CD4-positive, alpha-beta T cell treated with Interferon gamma for 1 hour (primary cell): ENCODE measurements around the gene LZTS2.
A peak's percentile ranks its signal among the peaks of the same experiment; 100 is the strongest.
"Not testable (repeated sequence)": the region's sequence is repeated elsewhere in the genome, so short reads cannot be mapped to it uniquely, and the experiment has no call there.

Source experiments
- DNase-seq: peaks from one replicate; pipeline ENCODE4 v3.0.0-alpha.2; 2020

Gene LZTS2, protein sequence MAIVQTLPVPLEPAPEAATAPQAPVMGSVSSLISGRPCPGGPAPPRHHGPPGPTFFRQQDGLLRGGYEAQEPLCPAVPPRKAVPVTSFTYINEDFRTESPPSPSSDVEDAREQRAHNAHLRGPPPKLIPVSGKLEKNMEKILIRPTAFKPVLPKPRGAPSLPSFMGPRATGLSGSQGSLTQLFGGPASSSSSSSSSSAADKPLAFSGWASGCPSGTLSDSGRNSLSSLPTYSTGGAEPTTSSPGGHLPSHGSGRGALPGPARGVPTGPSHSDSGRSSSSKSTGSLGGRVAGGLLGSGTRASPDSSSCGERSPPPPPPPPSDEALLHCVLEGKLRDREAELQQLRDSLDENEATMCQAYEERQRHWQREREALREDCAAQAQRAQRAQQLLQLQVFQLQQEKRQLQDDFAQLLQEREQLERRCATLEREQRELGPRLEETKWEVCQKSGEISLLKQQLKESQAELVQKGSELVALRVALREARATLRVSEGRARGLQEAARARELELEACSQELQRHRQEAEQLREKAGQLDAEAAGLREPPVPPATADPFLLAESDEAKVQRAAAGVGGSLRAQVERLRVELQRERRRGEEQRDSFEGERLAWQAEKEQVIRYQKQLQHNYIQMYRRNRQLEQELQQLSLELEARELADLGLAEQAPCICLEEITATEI

DNA sequence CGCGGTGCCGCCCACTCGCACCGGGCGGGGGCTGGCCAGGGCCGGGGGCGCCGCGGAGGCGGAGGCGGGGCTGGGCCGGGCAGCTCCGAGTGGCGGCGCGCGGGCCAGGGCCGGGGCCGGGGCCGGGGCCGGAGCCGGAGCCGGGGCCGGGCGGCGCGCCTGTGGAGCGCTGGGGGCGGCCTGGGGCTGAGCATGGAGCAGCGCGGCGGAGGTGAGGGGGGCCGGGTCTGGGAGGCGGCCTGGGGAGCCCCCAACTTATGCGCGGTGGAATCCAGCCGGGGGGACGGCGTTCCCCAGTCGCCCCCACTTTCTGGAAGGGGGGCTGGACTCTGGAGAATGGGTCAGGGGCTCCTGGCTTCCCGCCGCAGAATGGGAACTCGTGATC, at the start of gene LZTS2:
LZTS2 (plus strand) TSS at position 67 of the 385 bp plus-strand sequence. CDS start 2,731 bp downstream, outside the sequence.
- DNase-seq: no peak

DNA sequence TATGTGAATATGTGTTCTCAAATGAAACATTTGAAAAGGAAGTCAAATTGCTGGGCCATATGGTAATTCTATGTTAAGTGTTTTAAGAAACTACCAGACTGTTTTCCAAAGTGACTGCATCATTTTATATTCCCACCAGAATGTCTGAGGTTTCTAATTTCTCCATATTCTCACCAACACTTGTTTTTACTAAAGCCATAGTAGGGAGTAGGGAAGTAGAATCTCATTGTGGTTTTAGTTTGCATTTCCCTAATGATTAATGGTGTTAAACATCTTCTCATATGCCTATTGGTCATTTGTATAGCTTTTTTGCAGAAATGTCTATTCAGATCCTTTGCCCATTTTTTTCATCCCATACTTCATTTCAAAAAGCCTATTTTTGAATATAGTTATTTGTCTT, 39.4 kb upstream of the LZTS2 start:
- DNase-seq: no peak

DNA sequence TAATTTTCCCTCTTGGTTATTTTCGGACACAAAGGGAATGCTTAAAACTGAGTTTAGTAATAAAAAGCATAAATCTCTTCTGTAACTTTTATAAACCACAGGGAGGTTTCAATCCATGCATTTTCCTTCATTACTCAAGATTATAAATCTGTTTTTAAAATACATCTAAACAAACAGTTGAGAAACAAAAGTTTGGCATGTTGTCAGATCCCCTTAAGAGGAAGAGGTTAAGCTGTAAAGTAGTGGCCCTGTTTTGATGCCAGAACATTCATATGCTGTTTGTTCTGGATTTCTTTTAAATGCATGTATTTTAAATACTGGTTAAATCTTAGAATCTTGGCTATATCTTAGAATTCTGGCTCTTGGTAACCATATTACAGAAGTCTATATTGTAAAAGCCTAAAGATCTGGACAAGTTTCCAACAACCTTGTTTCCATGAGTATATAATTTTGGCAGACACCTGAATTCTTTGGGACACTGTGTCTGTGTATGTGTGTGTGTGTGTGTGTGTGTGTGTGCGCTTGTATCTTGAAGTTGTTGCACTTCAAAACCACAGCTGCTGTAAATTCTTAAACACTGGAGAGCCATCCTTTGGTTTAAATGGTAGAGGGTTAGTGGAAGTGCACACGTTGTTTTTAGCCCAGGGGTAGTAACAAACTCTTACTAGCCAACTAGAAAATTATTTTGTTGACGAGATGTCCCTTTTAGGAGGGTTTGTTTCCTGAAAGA, 37.1 kb upstream of the LZTS2 start:
- DNase-seq: no peak

DNA sequence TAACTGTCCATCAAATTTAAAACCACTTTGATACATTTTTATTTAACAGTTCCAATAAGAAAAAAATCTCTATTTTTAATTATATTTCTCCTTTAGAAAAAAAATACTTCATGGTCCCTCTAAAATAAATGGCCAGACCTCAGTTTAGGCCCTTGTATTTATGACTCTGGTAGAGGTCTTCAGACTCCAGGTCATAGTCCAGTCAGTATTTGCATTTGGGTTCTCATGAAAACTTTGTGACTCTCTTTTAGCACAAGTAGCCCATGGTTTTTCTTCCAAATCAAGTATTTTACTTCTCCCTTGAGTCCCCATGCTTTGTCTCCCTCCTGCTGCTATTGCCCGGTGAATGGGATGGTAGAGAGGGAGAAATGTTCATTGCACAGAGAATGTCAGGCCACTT, 35.8 kb upstream of the LZTS2 start:
- no peak for DNase-seq

DNA sequence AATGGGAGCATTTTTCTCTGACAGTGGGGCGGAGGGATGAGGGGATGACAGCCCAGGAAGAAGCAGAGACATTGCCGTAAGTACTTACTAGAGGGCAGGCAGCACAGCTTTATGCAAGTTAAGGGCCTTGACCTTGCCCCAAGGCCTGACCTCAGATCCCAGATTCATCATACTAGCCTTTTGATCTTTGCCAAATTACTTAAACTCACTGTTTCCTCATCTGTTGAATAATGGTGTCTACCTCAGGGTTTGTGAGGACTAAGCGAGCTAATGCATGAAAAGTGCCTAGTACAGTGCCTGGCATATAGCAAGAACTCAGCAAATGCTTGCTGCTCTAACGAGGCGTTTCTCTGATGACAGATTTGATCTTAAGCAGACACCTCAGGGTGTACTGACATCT, 33.8 kb upstream of the LZTS2 start:
- no peak for DNase-seq

DNA sequence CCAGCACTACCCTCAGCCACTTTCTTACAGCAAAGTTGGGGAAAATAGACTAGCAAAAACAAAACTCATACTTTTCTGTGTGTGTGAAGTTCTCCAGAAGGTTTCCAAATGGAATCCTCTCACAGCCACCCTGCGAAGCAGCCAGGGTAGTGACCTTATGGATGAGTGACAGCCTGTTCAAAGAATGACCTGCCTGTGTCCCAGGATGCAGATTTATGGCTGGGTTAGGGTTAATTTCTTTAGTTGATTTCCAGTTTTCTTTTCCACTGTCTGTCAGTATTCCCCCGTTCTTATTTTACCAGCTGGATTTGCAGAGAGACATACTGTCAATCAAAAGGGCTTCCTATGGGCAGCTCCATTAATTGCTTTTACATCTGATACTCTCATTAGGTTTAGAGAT, 32.7 kb upstream of the LZTS2 start:
- no peak for DNase-seq

DNA sequence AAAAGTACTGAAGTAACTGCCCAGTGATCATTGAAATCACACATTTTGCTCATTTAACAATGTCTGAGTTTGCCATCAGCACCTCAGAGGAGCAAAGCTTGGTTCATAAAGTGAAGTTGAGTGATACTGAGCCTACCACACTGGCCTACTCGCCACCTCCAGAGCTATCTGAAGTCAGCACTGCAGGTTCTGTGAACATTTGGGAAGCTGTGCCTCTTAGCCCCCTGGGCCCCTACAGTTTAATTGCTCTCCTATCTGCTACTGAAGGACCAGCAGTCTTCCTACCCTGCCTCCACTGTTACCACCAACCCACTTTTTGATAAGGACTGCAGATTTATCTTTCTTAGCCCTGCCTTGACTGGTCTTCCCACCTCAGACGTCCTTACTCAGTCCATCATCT, 32.3 kb upstream of the LZTS2 start:
- DNase-seq: no peak

DNA sequence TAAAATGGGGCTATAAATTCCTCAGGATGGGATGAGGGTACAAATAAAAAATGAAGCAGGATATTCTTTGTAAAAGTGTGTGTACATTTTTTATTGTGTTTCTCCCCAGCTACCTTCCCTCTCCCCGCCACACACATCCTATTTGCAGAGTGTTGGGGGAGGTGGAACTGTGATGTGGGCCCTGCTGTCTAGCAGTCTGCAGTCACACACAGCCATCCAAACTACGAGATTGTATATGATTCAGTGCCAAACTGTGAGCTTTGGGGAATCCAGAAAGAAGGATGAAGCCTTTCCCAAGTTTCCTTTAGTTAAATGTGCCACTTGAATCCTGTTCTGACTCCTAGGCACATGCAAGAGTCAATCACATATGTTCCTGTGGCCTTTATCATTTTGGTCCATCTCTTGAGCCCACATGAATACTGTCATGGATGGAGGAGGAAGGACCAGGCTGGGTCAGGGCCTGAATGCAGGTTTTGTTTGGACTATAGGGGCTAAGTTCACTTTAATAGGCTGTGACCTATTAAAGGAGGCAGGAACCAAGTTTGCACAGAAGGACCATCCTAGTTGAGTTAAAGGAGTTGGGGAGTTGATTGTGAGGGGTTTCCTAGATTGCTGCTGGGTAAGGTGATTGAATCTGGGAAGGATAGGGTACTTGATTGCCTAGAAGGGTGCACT, 31.4 kb upstream of the LZTS2 start:
- no peak for DNase-seq

DNA sequence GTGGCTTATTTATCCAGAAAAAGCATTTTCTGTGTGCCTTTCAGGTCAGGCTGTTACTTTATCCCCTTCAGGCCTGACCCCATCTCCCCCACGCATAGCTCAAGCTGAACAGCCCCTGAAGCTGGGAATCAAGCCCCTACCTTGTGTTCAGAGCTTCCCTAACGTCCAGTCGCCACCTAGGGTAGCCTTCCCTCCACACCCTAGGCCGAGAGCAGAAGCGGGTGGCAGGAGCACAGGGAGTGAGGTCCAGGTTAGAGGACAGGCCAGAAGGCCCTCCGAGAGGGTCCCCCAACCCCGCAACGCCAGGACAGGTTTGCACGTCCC, 30.8 kb upstream of the LZTS2 start:
- DNase-seq: no peak

DNA sequence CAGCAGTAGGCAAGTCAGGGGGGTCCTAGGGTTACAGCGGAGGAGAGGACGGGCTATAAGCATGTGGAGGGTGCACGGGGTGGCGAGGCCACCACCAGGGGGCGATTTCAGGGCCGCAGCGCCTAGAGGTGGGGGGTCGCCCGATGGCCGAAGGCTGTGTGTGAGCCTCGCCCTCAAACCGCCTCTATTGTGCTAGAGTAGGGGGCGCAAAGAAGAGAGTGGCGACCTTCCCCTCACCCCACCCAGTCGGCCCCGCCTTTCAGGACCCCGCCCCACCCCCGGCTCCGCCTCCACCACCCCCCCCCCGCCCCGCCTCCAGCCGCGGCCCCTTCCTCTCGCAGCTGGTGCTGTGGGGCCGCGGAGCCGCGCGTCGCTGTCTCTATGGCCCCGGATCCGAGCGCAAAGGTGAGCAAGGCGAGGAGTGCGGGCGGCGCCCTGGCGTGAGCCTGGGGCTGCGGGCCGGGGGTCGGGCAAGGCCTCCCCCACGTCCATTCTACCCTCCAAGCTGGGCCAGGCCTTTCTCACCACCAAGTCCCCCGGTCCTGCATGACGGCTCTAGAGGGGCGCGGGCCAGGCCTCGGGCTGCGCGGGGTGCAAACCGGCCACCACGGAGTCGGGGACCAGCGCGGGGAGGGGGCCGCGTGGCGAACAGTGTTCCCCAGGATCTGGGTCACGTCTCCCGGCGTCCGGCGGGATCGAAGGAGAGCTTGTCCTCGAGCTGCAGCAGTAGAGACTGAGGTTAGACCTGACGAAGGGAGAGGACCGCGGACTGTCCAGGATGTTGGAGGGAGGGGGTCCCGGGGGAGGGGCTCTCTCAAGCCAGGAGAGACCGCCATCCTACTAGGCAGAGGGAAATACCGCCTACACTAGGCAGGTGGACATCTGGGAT, 30.2 kb upstream of the LZTS2 start, which contains the start of gene SEMA4G:
SEMA4G (plus strand) TSS at position 318 of the 889 bp plus-strand sequence. CDS start 3,409 bp downstream, outside the sequence.
- peak; percentile 34 for DNase-seq

DNA sequence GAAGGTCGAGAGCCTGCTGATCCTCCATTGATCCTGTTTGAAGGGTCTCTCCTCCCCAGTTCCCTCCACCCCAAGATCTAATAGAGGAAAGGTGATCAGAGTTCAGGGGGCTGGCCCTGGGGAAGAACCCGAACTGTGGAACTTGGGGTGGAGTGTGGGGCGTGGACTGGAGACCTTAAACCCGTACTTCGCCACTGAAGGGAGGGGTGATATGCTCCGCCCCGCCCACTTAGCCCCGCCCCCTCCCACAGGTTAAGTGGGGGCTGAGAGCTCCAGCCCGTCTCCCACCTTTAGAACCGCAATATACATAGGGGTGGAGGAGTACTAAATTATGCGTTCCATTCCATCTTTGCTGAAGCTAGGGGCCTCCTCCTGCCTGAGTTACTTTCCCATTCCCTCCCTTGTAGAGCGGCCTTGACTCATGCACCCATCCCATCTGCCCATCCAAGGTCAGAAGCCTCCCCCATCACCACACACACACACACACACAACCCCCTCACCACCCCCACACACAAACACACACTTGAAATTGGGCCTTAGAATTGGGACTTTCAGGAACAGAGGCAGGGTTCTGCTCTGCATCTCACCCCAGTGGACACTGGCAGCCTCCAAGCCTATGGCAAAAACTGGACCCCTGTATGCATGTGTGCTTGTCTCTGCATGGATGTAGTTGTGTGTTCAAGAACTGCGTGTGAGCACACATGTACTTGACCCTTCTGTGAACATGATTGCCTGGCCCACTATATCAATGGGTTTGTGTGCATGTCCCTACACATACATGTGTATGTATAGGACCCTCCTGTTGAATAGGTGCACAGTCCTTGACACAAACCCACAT, 29.3 kb upstream of the LZTS2 start:
- DNase-seq: peak; percentile 47

DNA sequence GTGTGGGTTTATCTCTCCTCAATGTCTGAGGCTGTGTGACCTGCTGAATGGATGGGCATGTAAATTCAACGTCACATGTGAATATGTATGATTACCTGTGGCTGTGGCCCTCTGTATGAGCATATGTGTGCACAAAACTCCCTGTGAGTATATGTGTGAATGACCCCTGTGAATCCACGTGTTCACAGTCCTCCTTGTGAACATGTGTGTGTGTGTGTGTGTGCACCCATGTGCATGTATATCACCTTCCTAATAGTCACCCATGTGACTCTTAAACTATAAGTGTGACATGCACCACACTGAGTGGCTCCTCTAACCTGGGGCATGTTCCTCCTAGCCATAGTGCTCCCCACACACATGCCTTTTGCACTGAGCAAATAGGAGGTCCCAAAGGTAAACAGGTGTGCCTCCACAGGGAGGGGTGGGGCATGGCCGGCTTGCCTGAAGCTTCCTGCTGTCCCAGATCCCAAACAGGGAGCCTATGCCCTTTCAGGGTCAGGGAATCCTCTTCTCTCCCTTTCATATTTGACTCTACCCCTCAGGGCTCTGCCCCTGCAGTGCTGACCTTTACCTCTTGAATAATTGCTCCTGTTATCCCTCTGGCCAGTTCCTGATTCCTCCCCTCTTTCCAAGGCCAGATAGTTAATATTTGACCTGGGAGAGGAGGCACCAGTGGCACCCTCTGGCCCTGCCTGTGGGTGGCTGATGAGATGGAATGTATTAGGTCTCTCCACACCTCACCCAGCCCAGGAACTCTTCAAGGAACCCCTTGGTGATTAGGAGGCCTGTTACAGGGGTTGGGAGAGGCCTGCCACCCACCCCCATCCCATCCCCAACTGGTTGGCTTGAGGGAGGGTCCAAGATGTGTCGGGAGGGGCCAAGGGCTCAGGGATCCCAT, 28.4 kb upstream of the LZTS2 start:
- DNase-seq: no peak

DNA sequence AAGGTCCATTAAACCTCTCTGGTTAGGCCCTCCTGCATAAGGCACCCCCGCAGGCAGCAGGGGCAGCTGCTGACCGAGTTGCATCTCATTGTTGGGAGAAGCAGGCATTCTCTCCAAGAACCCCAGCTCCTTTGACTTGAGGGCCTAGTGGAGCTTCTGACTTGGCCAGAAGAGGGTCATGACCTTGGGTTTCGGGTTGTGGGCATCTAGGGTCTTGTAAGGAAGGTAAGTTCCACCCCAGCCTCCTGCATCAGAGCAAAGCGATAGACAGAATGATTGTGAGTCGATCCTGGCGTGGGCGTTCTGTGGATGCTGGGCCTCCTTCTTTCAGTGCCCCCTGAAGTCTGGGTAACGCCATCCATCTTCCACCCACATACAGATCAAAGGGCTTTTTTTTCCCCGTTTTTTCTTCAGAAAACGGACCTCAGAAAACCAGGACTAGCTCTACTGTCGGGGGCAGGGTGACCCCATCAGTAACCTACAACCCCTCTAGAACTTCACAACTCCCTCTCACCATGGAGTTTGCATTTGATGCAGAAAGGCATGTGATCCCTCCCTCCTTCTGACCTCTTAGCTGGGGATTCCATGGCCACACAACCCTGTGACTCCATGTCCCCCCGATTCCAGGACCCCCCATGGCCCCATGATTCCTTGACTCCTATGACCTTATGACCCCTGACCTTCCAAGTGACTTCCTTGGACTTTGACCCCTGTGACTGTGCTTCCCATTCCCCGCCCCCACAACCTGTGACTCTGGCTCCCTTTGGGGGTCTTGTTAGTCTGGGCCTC, 27.3 kb upstream of the LZTS2 start:
- no peak for DNase-seq

DNA sequence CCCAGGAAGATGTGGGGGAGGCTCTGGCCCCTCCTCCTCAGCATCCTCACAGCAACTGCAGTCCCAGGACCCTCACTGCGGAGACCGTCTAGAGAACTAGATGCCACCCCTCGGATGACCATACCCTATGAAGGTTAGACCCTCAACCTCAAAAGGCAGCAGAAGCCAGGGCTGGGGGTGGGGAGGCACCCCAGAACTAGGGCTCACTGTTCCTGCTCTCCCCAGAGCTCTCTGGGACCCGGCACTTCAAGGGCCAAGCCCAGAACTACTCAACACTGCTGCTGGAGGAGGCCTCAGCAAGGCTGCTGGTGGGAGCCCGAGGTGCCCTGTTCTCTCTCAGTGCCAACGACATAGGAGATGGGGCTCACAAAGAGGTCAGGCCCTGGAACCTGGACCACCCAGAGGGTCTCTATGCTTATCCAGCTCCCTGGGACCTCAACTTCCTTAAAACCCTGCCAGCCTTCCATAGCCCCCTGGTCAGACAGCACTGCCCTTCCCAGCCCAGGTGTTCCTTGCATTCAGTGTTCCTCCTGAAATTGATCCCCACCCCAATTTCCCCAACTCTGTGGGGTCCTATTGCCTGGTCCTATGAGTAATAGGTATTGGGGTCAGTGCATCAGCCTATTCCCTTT, 26.6 kb upstream of the LZTS2 start:
- DNase-seq: no peak

DNA sequence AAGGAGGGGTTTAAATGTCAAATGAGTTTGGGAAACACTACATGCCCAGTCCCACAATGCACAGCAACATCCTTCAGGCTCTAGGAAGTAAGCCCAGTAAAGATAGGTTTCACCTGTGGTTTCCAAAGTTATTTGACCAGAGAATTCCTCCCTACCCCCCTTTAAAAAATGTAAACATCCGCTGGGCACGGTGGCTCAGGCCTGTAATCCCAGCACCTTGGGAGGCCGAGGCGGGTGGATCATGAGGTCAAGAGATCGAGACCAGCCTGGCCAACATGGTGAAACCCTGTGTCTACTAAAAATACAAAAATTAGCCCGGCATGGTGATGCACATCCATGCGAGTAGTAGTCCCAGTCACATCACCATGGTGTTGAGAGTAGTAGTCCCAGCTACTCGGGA, 24.2 kb upstream of the LZTS2 start:
- DNase-seq: not testable (repeated sequence)

DNA sequence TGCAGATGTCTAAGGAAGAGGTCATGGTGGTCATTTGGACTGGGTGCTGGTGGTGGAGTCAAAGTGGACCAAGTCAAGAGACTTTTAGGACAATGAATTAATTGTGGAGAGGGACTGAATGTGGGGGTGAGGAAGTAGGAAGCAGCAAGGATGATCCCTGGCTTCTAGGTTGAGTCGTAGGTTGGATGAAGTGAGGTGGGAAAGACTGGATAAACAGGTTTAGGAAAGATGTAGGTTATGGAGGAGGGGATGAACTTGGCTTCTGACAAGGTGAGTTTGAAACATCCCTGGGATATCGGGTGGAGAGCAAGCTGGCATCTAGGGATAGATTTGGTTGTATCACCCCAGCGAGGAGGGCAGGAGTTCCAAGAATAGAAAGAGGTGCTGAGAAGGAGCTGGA, 22.7 kb upstream of the LZTS2 start:
- DNase-seq: no peak

DNA sequence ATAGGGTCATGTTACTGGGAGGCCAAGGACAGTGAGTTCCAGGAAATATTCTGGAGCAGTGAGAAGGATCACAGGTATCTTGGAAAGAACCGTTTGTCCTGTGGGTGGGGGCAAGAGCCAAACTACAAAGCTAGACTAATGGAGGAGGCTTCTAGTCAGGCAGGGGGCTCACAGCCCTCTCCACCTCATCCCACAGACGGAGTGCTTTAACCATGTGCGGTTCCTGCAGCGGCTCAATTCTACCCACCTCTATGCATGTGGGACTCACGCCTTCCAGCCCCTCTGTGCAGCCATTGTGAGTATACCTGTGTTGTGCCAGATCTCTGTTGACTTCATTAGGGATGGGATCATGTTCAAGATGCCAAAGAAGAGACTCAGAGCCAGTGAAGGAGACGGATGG, 22.2 kb upstream of the LZTS2 start:
- no peak for DNase-seq

DNA sequence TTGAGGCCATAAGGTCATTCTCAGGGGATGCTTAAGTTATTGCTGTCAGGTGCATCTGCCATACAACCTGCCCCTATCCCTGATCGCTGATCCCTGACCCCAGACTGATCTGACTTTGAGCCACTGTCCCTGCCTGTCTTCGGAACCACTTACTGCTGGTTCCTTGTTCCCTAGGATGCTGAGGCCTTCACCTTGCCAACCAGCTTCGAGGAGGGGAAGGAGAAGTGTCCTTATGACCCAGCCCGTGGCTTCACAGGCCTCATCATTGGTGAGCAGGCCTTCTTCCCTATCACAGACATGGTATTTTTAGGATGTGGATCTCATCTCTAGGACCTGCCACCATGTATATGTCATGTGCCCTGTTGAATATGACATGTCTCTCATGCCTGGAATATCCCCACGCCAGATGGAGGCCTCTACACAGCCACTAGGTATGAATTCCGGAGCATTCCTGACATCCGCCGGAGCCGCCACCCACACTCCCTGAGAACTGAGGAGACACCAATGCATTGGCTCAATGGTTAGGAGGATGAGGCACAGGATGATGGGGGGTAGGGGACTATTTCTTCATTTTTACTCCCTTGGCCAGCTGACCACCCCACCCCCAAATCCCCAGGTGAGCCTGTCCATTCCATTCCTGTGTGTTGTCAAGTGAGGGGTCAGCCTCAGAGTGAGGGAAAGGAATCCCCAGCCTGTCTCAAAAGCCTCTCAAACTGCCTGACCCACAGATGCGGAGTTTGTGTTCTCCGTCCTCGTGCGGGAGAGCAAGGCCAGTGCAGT, 21.3 kb upstream of the LZTS2 start:
- no peak for DNase-seq
